Measurements from ENCODE around the gene ALG12.

The ALG12 gene

GRCh38 chr22:49917974-49918910 is at the start of gene ALG12, which contains the start of gene CRELD2:
Gene ALG12, minus strand, starts transcription at chr22:49918438. Its CDS starts 4,673 bp downstream, at chr22:49913765.
Gene CRELD2, plus strand, starts transcription at chr22:49918634. Its CDS starts 136 bp downstream, at chr22:49918770.
- H3K4me3 ChIP-seq (ENCODE audit: low read length) = peak within 1 kb of the TSS; percentile 73
- peak; percentile 83 for DNase-seq (ENCODE audit: low read depth)
- TF ChIP-seq CTCF (conservative IDR thresholded peaks at IDR 0.05; ENCODE audit: low read depth, low read length) = no peak

- no peak overlapping the region for H3K4me3 ChIP-seq (ENCODE audit: low read length)
- DNase-seq (ENCODE audit: low read depth) = no peak
- TF ChIP-seq CTCF (conservative IDR thresholded peaks at IDR 0.05; ENCODE audit: low read depth, low read length) = no peak
Observed at GRCh38 chr22:49967706-49968208, 49.5 kb upstream of the ALG12 start.

GRCh38 chr22:49966774-49967705 is 48.8 kb upstream of the ALG12 start:
- no peak overlapping the region for H3K4me3 ChIP-seq (ENCODE audit: low read length)
- TF ChIP-seq CTCF (conservative IDR thresholded peaks at IDR 0.05; ENCODE audit: low read depth, low read length) = no peak
- no peak for DNase-seq (ENCODE audit: low read depth)

GRCh38 chr22:49966041-49966773 is 48.0 kb upstream of the ALG12 start:
- TF ChIP-seq CTCF (conservative IDR thresholded peaks at IDR 0.05; ENCODE audit: low read depth, low read length) = no peak
- no peak for DNase-seq (ENCODE audit: low read depth)
- H3K4me3 ChIP-seq (ENCODE audit: low read length) = no peak overlapping the region

GRCh38 chr22:49965091-49966040 is 47.1 kb upstream of the ALG12 start:
- H3K4me3 ChIP-seq (ENCODE audit: low read length) = no peak overlapping the region
- TF ChIP-seq CTCF (conservative IDR thresholded peaks at IDR 0.05; ENCODE audit: low read depth, low read length) = no peak
- DNase-seq (ENCODE audit: low read depth) = no peak
